Stomach smooth muscle (tissue), 2 donors: ENCODE measurements around the gene XPOT.

ENCODE experiments used
- H3K27ac ChIP-seq: one replicate; pipeline ENCODE4 v1.7.0; 2013; ENCODE audit warnings: mild to moderate bottlenecking, low read length, inconsistent platforms
- H3K27me3 ChIP-seq, 2 donors: one replicate each; pipeline ENCODE4 v1.7.0; 2013; ENCODE audit warnings: low read length in 2 of 2; ENCODE audit not compliant: insufficient read depth in 2 of 2, control insufficient read depth in 1 of 2
- H3K36me3 ChIP-seq, 2 donors: one replicate each; pipeline ENCODE4 v1.7.0; 2013; ENCODE audit warnings: low read length in 2 of 2; ENCODE audit not compliant: control insufficient read depth in 2 of 2, insufficient read depth in 2 of 2
- H3K4me1 ChIP-seq: one replicate; pipeline ENCODE4 v1.7.0; 2013; ENCODE audit warnings: low read length; ENCODE audit not compliant: control insufficient read depth, insufficient read depth
- H3K4me3 ChIP-seq, 2 donors: one replicate each; pipeline ENCODE4 v1.7.0; 2013; ENCODE audit warnings: low read length in 2 of 2
- H3K9ac ChIP-seq, 2 donors: one replicate each; pipeline ENCODE4 v1.7.0; 2013; ENCODE audit warnings: low read length in 2 of 2, mild to moderate bottlenecking in 1 of 2
- H3K9me3 ChIP-seq, 2 donors: one replicate each; pipeline ENCODE4 v1.7.0; 2013; ENCODE audit warnings: low read length in 2 of 2; ENCODE audit not compliant: control insufficient read depth in 2 of 2
- donor health status: healthy.
- donor health status: Pancreatic carcinoma.

The XPOT gene

GRCh38 chr12:64427988-64428387 is 23.8 kb downstream of the XPOT start:
- H3K36me3 ChIP-seq = peaks cover 38 to 45% of the 10 kb centered on the region in 2 donors

GRCh38 chr12:64428956-64429355 is 24.8 kb downstream of the XPOT start:
- Histone ChIP-seq H3K4me1 (no peaks in the 10 kb centered on the region), H3K9ac (no peak overlapping the region), H3K27ac (no peak overlapping the region), H3K36me3 (peaks cover 40 to 46% of the 10 kb centered on the region in 2 donors), H3K9me3 (no peaks in the 10 kb centered on the region), H3K27me3 (no peaks in the 10 kb centered on the region), H3K4me3 (no peak overlapping the region)

More at GRCh38 chr12:64427988-64428387, 23.8 kb downstream of the XPOT start:
- no peak overlapping the region for H3K9ac ChIP-seq
- no peaks in the 10 kb centered on the region for H3K4me1 ChIP-seq
- no peak overlapping the region for H3K4me3 ChIP-seq
- H3K9me3 ChIP-seq = no peaks in the 10 kb centered on the region
- no peaks in the 10 kb centered on the region for H3K27me3 ChIP-seq
- H3K27ac ChIP-seq = no peak overlapping the region

- Histone ChIP-seq H3K4me1 (no peaks in the 10 kb centered on the region), H3K9me3 (no peaks in the 10 kb centered on the region), H3K27me3 (no peaks in the 10 kb centered on the region), H3K9ac (no peak overlapping the region), H3K36me3 (peaks cover 29 to 30% of the 10 kb centered on the region in 2 donors), H3K4me3 (no peak overlapping the region), H3K27ac (no peak overlapping the region)
Observed at GRCh38 chr12:64430886-64431285, 26.7 kb downstream of the XPOT start.

GRCh38 chr12:64431791-64432190 is 27.6 kb downstream of the XPOT start:
- H3K4me3 ChIP-seq = no peak overlapping the region
- no peak overlapping the region for H3K27ac ChIP-seq
- H3K4me1 ChIP-seq = no peaks in the 10 kb centered on the region
- no peaks in the 10 kb centered on the region for H3K9me3 ChIP-seq
- no peak overlapping the region for H3K9ac ChIP-seq
- H3K27me3 ChIP-seq = no peaks in the 10 kb centered on the region
- peaks cover 29 to 30% of the 10 kb centered on the region in 2 donors for H3K36me3 ChIP-seq

GRCh38 chr12:64433915-64434314 is 29.7 kb downstream of the XPOT start:
- Histone ChIP-seq H3K36me3 (peaks cover 34% of the 10 kb centered on the region in 2 donors), H3K9me3 (no peaks in the 10 kb centered on the region), H3K27ac (no peak overlapping the region), H3K27me3 (no peaks in the 10 kb centered on the region), H3K9ac (no peak overlapping the region), H3K4me1 (no peaks in the 10 kb centered on the region), H3K4me3 (no peak overlapping the region)

- no peaks in the 10 kb centered on the region for H3K27me3 ChIP-seq
- no peaks in the 10 kb centered on the region for H3K4me1 ChIP-seq
- H3K9ac ChIP-seq = no peak overlapping the region
- H3K27ac ChIP-seq = no peak overlapping the region
- no peak overlapping the region for H3K4me3 ChIP-seq
- peaks cover 28 to 29% of the 10 kb centered on the region in 2 donors for H3K36me3 ChIP-seq
- H3K9me3 ChIP-seq = no peaks in the 10 kb centered on the region
Observed at GRCh38 chr12:64440100-64440499, 35.9 kb downstream of the XPOT start.

GRCh38 chr12:64445490-64445889 is 41.3 kb downstream of the XPOT start:
- peaks cover 14 to 15% of the 10 kb centered on the region in 2 donors for H3K36me3 ChIP-seq
- H3K4me1 ChIP-seq = no peaks in the 10 kb centered on the region
- no peak overlapping the region for H3K9ac ChIP-seq
- no peak overlapping the region for H3K4me3 ChIP-seq
- H3K9me3 ChIP-seq = no peaks in the 10 kb centered on the region
- H3K27ac ChIP-seq = no peak overlapping the region
- no peaks in the 10 kb centered on the region for H3K27me3 ChIP-seq

GRCh38 chr12:64446295-64446694 is 42.1 kb downstream of the XPOT start:
- no peak overlapping the region for H3K27ac ChIP-seq
- H3K9me3 ChIP-seq = no peaks in the 10 kb centered on the region
- peaks cover 3% of the 10 kb centered on the region for H3K4me1 ChIP-seq
- peaks cover 9 to 15% of the 10 kb centered on the region in 2 donors for H3K36me3 ChIP-seq
- no peak overlapping the region for H3K4me3 ChIP-seq
- no peaks in the 10 kb centered on the region for H3K27me3 ChIP-seq
- H3K9ac ChIP-seq = no peak overlapping the region

GRCh38 chr12:64450057-64450640 is 46.0 kb downstream of the XPOT start:
- no peak overlapping the region for H3K9ac ChIP-seq
- H3K9me3 ChIP-seq = no peaks in the 10 kb centered on the region
- H3K36me3 ChIP-seq = peaks cover 4 to 8% of the 10 kb centered on the region in 2 donors
- H3K4me3 ChIP-seq = no peak overlapping the region
- H3K4me1 ChIP-seq = peaks cover 8% of the 10 kb centered on the region
- H3K27me3 ChIP-seq = no peaks in the 10 kb centered on the region
- H3K27ac ChIP-seq = no peak overlapping the region

GRCh38 chr12:64450711-64451486 is 46.7 kb downstream of the XPOT start:
- Histone ChIP-seq H3K4me3 (peak overlapping the region; percentile 97), H3K4me1 (peaks cover 8% of the 10 kb centered on the region), H3K9ac (peak overlapping the region; percentile 88 to 93)

More at GRCh38 chr12:64450711-64451486, 46.7 kb downstream of the XPOT start:
- peak overlapping the region; percentile 81 for H3K27ac ChIP-seq
- H3K36me3 ChIP-seq = peaks cover 4 to 6% of the 10 kb centered on the region in 2 donors
- no peaks in the 10 kb centered on the region for H3K9me3 ChIP-seq
- H3K27me3 ChIP-seq = no peaks in the 10 kb centered on the region
